Measurements from ENCODE around the gene ZNF784. TPM values are rescaled to one million over a fixed set of nuclear protein-coding genes. Genes with fewer than 3 reads are reported as not detected.
A peak's percentile ranks its signal among the peaks of the same experiment; 100 is the strongest.

The ZNF784 gene
- total RNA-seq, 4 donors from 2014 or later = 2.5 to 3.8 (median 3.2) TPM

- TF ChIP-seq CTCF (IDR thresholded peaks at IDR 0.05) = no peak
- DNase-seq (ENCODE audit: low spot score) (no peak), ATAC-seq (ENCODE audit: low FRiP score) (no peak)
These were observed 14.5 kb upstream of the ZNF784 start for GRCh38 chr19:55638864-55639359.

- DNase-seq (ENCODE audit: low spot score) = no peak
- no peak for TF ChIP-seq CTCF (IDR thresholded peaks at IDR 0.05)
- no peak for ATAC-seq (ENCODE audit: low FRiP score)
These were observed 13.2 kb upstream of the ZNF784 start for GRCh38 chr19:55637534-55637933.

GRCh38 chr19:55636723-55637122 is 12.4 kb upstream of the ZNF784 start:
- ATAC-seq (ENCODE audit: low FRiP score) (no peak), DNase-seq (ENCODE audit: low spot score) (no peak)
- TF ChIP-seq CTCF (IDR thresholded peaks at IDR 0.05) = no peak

GRCh38 chr19:55635856-55636440 is 11.6 kb upstream of the ZNF784 start:
- ATAC-seq (ENCODE audit: low FRiP score) (no peak), DNase-seq (ENCODE audit: low spot score) (no peak)
- TF ChIP-seq CTCF (IDR thresholded peaks at IDR 0.05) = no peak

GRCh38 chr19:55635334-55635717 is 11.0 kb upstream of the ZNF784 start:
- DNase-seq (ENCODE audit: low spot score) (no peak), ATAC-seq (ENCODE audit: low FRiP score) (peak; percentile 5)
- no peak for TF ChIP-seq CTCF (IDR thresholded peaks at IDR 0.05)

GRCh38 chr19:55633861-55634260 is 9.5 kb upstream of the ZNF784 start:
- TF ChIP-seq CTCF (IDR thresholded peaks at IDR 0.05) = no peak
- no peak for ATAC-seq (ENCODE audit: low FRiP score)

GRCh38 chr19:55632463-55632834 is 8.1 kb upstream of the ZNF784 start:
- ATAC-seq (ENCODE audit: low FRiP score) (peak; percentile 61), DNase-seq (ENCODE audit: low spot score) (peak; percentile 100)
- peak in 2 of 3 donors; percentile 53 to 55 for TF ChIP-seq CTCF (IDR thresholded peaks at IDR 0.05)

More at GRCh38 chr19:55633861-55634260, 9.5 kb upstream of the ZNF784 start:
- no peak for DNase-seq (ENCODE audit: low spot score)

All from omental fat pad (tissue), 4 donors.